ENCODE data around the gene MKNK1.

DNA sequence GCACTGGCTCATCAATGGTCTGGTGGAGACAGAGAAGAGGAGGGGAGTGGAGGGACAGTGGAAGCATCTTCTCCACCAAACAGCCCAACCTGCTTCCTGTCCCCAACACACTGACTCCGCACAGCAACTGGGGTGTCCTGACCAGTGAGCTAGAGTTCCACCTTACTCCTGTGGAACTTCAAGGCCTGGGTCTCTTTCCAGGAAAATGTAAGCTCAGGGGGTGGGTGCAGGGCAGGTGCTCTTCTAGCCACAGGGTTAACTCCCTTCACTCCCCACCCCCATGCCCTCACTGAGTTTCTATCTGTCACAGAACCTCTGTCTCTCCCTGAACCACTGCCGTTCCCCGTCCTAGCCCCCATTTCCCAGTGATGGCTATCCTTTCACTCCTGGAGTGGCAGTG is 11.7 kb upstream of the MKNK1 start:
- TF ChIP-seq POLR2A (IDR thresholded peaks at IDR 0.05) (no peak), POLR2AphosphoS5 (IDR thresholded peaks at IDR 0.05) (no peak)
- TF ChIP-seq, protein P1, sequence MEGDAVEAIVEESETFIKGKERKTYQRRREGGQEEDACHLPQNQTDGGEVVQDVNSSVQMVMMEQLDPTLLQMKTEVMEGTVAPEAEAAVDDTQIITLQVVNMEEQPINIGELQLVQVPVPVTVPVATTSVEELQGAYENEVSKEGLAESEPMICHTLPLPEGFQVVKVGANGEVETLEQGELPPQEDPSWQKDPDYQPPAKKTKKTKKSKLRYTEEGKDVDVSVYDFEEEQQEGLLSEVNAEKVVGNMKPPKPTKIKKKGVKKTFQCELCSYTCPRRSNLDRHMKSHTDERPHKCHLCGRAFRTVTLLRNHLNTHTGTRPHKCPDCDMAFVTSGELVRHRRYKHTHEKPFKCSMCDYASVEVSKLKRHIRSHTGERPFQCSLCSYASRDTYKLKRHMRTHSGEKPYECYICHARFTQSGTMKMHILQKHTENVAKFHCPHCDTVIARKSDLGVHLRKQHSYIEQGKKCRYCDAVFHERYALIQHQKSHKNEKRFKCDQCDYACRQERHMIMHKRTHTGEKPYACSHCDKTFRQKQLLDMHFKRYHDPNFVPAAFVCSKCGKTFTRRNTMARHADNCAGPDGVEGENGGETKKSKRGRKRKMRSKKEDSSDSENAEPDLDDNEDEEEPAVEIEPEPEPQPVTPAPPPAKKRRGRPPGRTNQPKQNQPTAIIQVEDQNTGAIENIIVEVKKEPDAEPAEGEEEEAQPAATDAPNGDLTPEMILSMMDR (IDR thresholded peaks at IDR 0.05), result no peak
